SJSA1 (cell line): ENCODE data around the gene TSPAN7. TPM values are rescaled to one million over a fixed set of nuclear protein-coding genes. Genes with fewer than 3 reads are reported as not detected.

Experiments used
- DNase-seq, 2 experiments: peaks; one replicate each; pipeline ENCODE4 v3.0.0-alpha.2; 2015 to 2020; ENCODE audit warnings: low spot score in 2 of 2, low read depth in 1 of 2
- H3K27ac ChIP-seq: fragments of 250-450 bp; sonication (Bioruptor Pico); 2 replicates; pipeline ENCODE4 v1.5.1; 2020; ENCODE audit warnings: mild to moderate bottlenecking, moderate library complexity
- H3K27me3 ChIP-seq: fragments of 250-450 bp; sonication (Bioruptor Pico); replicated peaks from 2 replicates; pipeline ENCODE4 v1.5.1; 2020; ENCODE audit warnings: mild to moderate bottlenecking, moderate library complexity
- H3K36me3 ChIP-seq: fragments of 250-450 bp; sonication (Bioruptor Pico); 2 replicates; pipeline ENCODE4 v1.5.1; 2020; ENCODE audit warnings: mild to moderate bottlenecking
- H3K4me1 ChIP-seq: fragments of 250-450 bp; sonication (Bioruptor Pico); replicated peaks from 2 replicates; pipeline ENCODE4 v1.6.1; 2021; ENCODE audit warnings: mild to moderate bottlenecking
- H3K4me3 ChIP-seq: fragments of 250-450 bp; sonication (Bioruptor Pico); 2 replicates; pipeline ENCODE4 v1.5.1; 2020; ENCODE audit warnings: mild to moderate bottlenecking
- H3K9me3 ChIP-seq: fragments of 250-450 bp; sonication (Bioruptor Pico); replicated peaks from 2 replicates; pipeline ENCODE4 v1.5.1; 2020; ENCODE audit warnings: mild to moderate bottlenecking
- total RNA-seq: library from RNA; depleted of rRNA; stranded (reverse); fragments of >200 nt; shearing (Covaris generic); gene quantifications from 2 replicates; pipeline ENCODE4 v1.2.3, GENCODE V29; 2014

Gene TSPAN7
- total RNA-seq, 1 experiment from 2014 or later, result 0.08 TPM

- H3K27me3 ChIP-seq, result 0 out of 2 replicates have a peak, but pooled peaks cover 4% of the 10 kb centered on the region
- peak in 1 of 2 experiments; percentile 0 for DNase-seq
- H3K4me1 ChIP-seq, result peaks cover 4% of the 10 kb centered on the region; the same call in 1 of the 2 replicates
- no peaks in the 10 kb centered on the region for H3K9me3 ChIP-seq
- no peaks in the 10 kb centered on the region for H3K36me3 ChIP-seq
- H3K4me3 ChIP-seq, result no peak overlapping the region
- no peak overlapping the region for H3K27ac ChIP-seq
Measured at GRCh38 chrX:38561951-38562719, 793 bp downstream of the TSPAN7 start.

GRCh38 chrX:38563030-38563429 lies 1.7 kb downstream of the TSPAN7 start:
- H3K4me3 ChIP-seq, result no peak overlapping the region
- DNase-seq, result no peak
- no peaks in the 10 kb centered on the region for H3K9me3 ChIP-seq
- peaks cover 4% of the 10 kb centered on the region; the same call in 1 of the 2 replicates for H3K4me1 ChIP-seq
- 0 out of 2 replicates have a peak, but pooled peaks cover 4% of the 10 kb centered on the region for H3K27me3 ChIP-seq
- no peak overlapping the region for H3K27ac ChIP-seq
- no peaks in the 10 kb centered on the region for H3K36me3 ChIP-seq

GRCh38 chrX:38570396-38570795 lies 9.1 kb downstream of the TSPAN7 start:
- DNase-seq, result no peak
- Histone ChIP-seq H3K4me3 (no peak overlapping the region), H3K27ac (no peak overlapping the region), H3K36me3 (no peaks in the 10 kb centered on the region), H3K9me3 (no peaks in the 10 kb centered on the region), H3K4me1 (no peaks in the 10 kb centered on the region), H3K27me3 (no peaks in the 10 kb centered on the region)

GRCh38 chrX:38571058-38571457 lies 9.7 kb downstream of the TSPAN7 start:
- no peak for DNase-seq
- H3K27ac ChIP-seq, result no peak overlapping the region
- no peaks in the 10 kb centered on the region for H3K4me1 ChIP-seq
- H3K9me3 ChIP-seq, result no peaks in the 10 kb centered on the region
- H3K36me3 ChIP-seq, result no peaks in the 10 kb centered on the region
- H3K4me3 ChIP-seq, result no peak overlapping the region
- no peaks in the 10 kb centered on the region for H3K27me3 ChIP-seq

- no peaks in the 10 kb centered on the region for H3K36me3 ChIP-seq
- no peaks in the 10 kb centered on the region for H3K9me3 ChIP-seq
- no peaks in the 10 kb centered on the region for H3K27me3 ChIP-seq
Measured at GRCh38 chrX:38574858-38575257, 13.5 kb downstream of the TSPAN7 start.

GRCh38 chrX:38575888-38576287 lies 14.5 kb downstream of the TSPAN7 start:
- Histone ChIP-seq H3K36me3 (no peaks in the 10 kb centered on the region), H3K4me1 (no peaks in the 10 kb centered on the region)

More at GRCh38 chrX:38574858-38575257, 13.5 kb downstream of the TSPAN7 start:
- Histone ChIP-seq H3K27ac (no peak overlapping the region), H3K4me3 (no peak overlapping the region), H3K4me1 (no peaks in the 10 kb centered on the region)
- DNase-seq, result no peak

DNA sequence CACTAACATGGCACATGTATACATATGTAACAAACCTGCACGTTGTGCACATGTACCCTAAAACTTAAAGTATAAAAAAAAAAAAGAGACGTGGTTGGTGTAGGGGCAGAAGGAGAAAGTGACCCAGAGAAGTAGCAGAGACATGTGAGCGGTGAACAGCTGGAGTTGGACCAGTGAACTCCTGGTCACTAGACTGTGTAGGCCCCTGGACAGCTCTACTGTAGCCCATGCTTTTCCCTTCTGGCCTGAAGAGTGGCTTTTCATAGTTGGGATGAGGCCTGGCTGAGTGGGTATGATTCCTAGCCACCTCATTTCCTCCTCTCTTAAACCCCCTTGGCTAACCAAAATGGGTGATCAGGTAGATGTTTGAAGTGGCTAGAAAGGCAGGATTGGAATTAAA lies 16.4 kb downstream of the TSPAN7 start:
- no peaks in the 10 kb centered on the region for H3K4me1 ChIP-seq
- no peak overlapping the region for H3K4me3 ChIP-seq
- no peaks in the 10 kb centered on the region for H3K27me3 ChIP-seq
- H3K36me3 ChIP-seq, result no peaks in the 10 kb centered on the region
- no peak for DNase-seq
- H3K9me3 ChIP-seq, result no peaks in the 10 kb centered on the region
- no peak overlapping the region for H3K27ac ChIP-seq

More at GRCh38 chrX:38575888-38576287, 14.5 kb downstream of the TSPAN7 start:
- H3K9me3 ChIP-seq, result no peaks in the 10 kb centered on the region
- H3K27me3 ChIP-seq, result no peaks in the 10 kb centered on the region
- DNase-seq, result no peak
- no peak overlapping the region for H3K27ac ChIP-seq
- H3K4me3 ChIP-seq, result no peak overlapping the region

- H3K4me1 ChIP-seq, result no peaks in the 10 kb centered on the region
- H3K9me3 ChIP-seq, result no peaks in the 10 kb centered on the region
- DNase-seq, result no peak
- no peak overlapping the region for H3K4me3 ChIP-seq
- no peaks in the 10 kb centered on the region for H3K36me3 ChIP-seq
- H3K27me3 ChIP-seq, result no peaks in the 10 kb centered on the region
- no peak overlapping the region for H3K27ac ChIP-seq
Measured at GRCh38 chrX:38578167-38578566, 16.8 kb downstream of the TSPAN7 start.

GRCh38 chrX:38583181-38583580 lies 21.8 kb downstream of the TSPAN7 start:
- Histone ChIP-seq H3K4me3 (no peak overlapping the region), H3K36me3 (no peaks in the 10 kb centered on the region), H3K4me1 (no peaks in the 10 kb centered on the region), H3K27ac (no peak overlapping the region), H3K9me3 (no peaks in the 10 kb centered on the region), H3K27me3 (no peaks in the 10 kb centered on the region)
- DNase-seq, result no peak

DNA sequence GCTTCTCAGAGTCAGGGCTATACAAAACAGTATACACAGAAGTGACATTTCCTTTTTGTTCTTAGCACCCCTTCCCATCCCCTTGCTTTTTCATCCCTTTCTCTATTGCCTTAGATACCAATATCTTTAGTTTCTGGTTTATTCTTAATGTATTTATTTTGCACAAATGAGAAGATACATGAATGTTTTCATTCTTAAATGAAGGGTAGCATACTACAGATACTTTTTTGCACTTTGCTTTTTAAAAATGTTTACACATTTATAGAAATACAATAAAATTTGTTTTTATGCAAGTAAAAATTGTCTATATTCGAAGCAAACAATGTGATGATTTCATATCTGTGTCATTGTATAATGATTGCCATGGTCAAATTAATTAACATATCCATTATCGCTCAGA lies 33.1 kb downstream of the TSPAN7 start:
- no peaks in the 10 kb centered on the region for H3K4me1 ChIP-seq
- no peak for DNase-seq
- H3K9me3 ChIP-seq, result no peaks in the 10 kb centered on the region
- H3K27me3 ChIP-seq, result no peaks in the 10 kb centered on the region
- H3K36me3 ChIP-seq, result no peaks in the 10 kb centered on the region
- no peak overlapping the region for H3K27ac ChIP-seq
- H3K4me3 ChIP-seq, result no peak overlapping the region

DNA sequence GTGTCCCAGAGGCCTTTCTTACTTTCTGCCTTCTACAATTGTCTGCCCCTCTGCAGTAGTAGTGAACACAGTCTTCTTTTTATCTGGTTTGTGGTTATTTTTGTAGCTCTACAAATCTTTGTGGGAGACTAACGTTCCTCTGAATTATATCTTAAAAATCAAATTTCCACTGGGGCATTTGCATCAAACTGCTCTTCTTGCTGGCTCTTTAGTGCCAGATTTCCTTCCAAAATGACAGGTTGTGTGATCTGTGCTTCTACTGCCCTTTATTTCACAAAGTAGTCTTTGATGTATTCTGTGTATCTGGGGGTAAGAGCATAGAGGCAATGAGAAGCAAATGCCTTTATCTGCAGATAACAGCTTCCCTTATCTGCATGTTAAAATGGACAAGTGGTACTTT lies 34.5 kb downstream of the TSPAN7 start:
- DNase-seq, result no peak
- no peaks in the 10 kb centered on the region for H3K9me3 ChIP-seq
- H3K36me3 ChIP-seq, result no peaks in the 10 kb centered on the region
- H3K4me1 ChIP-seq, result no peaks in the 10 kb centered on the region
- H3K27ac ChIP-seq, result no peak overlapping the region
- no peaks in the 10 kb centered on the region for H3K27me3 ChIP-seq
- no peak overlapping the region for H3K4me3 ChIP-seq

DNA sequence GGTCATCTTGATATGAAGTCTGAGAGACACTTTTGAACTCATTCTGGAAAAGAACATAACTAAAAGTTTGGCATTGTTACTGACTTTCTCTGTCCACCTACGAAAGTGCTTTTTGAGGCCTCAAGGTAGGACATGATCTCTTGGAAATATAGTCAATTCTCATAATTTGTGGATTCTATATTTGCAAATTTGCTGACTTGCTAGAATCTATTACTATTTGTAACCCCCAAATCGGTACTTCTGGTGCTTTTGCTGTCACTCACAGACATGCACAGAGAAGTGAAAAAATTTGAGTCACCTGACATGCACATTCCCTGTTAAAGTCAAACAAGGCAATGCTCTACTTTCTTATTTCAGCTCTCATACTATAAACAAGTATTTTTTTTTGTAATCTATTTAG lies 35.6 kb downstream of the TSPAN7 start:
- Histone ChIP-seq H3K4me1 (no peaks in the 10 kb centered on the region), H3K27me3 (no peaks in the 10 kb centered on the region), H3K9me3 (no peaks in the 10 kb centered on the region), H3K36me3 (no peaks in the 10 kb centered on the region), H3K4me3 (no peak overlapping the region), H3K27ac (no peak overlapping the region)
- DNase-seq, result no peak

- H3K27ac ChIP-seq, result no peak overlapping the region
- no peaks in the 10 kb centered on the region for H3K9me3 ChIP-seq
- DNase-seq, result no peak
- no peaks in the 10 kb centered on the region for H3K4me1 ChIP-seq
- H3K27me3 ChIP-seq, result no peaks in the 10 kb centered on the region
- H3K36me3 ChIP-seq, result no peaks in the 10 kb centered on the region
- H3K4me3 ChIP-seq, result no peak overlapping the region
Measured at GRCh38 chrX:38599796-38600755, 38.7 kb downstream of the TSPAN7 start.

GRCh38 chrX:38601866-38602265 lies 40.5 kb downstream of the TSPAN7 start:
- Histone ChIP-seq H3K27ac (no peak overlapping the region), H3K27me3 (no peaks in the 10 kb centered on the region), H3K4me1 (no peaks in the 10 kb centered on the region), H3K4me3 (no peak overlapping the region), H3K36me3 (no peaks in the 10 kb centered on the region), H3K9me3 (no peaks in the 10 kb centered on the region)
- DNase-seq, result no peak
